GM20000 (cell line): Measurements from ENCODE around the gene NES.

Experiments used
- DNase-seq: peaks from one replicate; pipeline ENCODE4 v3.0.0; 2012; ENCODE audit warnings: low spot score
- TF ChIP-seq, protein P1 (sequence below): IDR thresholded peaks from 2 replicates; pipeline ENCODE4 v1.5.1; 2012; ENCODE audit warnings: mild to moderate bottlenecking, control low read depth; ENCODE audit errors: extremely low read depth, missing control alignments

The NES gene, protein sequence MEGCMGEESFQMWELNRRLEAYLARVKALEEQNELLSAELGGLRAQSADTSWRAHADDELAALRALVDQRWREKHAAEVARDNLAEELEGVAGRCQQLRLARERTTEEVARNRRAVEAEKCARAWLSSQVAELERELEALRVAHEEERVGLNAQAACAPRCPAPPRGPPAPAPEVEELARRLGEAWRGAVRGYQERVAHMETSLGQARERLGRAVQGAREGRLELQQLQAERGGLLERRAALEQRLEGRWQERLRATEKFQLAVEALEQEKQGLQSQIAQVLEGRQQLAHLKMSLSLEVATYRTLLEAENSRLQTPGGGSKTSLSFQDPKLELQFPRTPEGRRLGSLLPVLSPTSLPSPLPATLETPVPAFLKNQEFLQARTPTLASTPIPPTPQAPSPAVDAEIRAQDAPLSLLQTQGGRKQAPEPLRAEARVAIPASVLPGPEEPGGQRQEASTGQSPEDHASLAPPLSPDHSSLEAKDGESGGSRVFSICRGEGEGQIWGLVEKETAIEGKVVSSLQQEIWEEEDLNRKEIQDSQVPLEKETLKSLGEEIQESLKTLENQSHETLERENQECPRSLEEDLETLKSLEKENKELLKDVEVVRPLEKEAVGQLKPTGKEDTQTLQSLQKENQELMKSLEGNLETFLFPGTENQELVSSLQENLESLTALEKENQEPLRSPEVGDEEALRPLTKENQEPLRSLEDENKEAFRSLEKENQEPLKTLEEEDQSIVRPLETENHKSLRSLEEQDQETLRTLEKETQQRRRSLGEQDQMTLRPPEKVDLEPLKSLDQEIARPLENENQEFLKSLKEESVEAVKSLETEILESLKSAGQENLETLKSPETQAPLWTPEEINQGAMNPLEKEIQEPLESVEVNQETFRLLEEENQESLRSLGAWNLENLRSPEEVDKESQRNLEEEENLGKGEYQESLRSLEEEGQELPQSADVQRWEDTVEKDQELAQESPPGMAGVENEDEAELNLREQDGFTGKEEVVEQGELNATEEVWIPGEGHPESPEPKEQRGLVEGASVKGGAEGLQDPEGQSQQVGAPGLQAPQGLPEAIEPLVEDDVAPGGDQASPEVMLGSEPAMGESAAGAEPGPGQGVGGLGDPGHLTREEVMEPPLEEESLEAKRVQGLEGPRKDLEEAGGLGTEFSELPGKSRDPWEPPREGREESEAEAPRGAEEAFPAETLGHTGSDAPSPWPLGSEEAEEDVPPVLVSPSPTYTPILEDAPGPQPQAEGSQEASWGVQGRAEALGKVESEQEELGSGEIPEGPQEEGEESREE (N-terminal part only)

DNA sequence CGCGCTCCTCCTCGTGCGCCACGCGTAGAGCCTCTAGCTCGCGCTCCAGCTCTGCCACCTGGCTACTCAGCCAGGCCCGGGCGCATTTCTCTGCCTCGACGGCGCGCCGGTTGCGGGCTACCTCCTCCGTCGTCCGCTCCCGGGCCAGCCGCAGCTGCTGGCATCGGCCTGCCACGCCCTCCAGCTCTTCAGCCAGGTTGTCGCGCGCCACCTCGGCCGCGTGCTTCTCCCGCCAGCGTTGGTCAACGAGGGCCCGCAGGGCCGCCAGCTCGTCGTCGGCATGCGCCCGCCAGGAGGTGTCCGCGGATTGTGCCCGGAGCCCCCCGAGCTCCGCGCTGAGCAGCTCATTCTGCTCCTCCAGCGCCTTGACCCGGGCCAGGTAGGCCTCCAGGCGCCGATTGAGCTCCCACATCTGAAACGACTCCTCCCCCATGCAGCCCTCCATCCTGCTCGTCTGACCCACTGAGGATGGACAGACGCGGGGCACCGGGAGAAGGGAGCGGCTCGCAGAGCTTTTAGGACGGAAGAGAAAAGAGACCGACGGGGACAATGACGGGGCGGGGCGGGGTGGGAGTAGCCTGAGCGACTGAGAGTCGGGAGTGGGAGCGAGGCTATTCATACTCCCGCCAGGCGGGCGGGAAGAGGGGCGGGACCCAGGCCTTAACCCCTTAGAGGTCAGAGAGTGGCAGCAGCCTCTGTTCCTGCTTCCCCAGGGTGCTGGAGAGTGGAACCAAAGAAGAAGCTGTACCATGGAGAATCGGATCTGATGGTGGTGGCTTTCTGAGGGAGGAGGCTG lies at the start of gene NES:
TSS of gene NES (minus strand) at position 588 of the 796 bp plus-strand sequence. CDS start at position 445, 143 bp downstream.
- TF ChIP-seq, protein P1, sequence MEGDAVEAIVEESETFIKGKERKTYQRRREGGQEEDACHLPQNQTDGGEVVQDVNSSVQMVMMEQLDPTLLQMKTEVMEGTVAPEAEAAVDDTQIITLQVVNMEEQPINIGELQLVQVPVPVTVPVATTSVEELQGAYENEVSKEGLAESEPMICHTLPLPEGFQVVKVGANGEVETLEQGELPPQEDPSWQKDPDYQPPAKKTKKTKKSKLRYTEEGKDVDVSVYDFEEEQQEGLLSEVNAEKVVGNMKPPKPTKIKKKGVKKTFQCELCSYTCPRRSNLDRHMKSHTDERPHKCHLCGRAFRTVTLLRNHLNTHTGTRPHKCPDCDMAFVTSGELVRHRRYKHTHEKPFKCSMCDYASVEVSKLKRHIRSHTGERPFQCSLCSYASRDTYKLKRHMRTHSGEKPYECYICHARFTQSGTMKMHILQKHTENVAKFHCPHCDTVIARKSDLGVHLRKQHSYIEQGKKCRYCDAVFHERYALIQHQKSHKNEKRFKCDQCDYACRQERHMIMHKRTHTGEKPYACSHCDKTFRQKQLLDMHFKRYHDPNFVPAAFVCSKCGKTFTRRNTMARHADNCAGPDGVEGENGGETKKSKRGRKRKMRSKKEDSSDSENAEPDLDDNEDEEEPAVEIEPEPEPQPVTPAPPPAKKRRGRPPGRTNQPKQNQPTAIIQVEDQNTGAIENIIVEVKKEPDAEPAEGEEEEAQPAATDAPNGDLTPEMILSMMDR: no peak
- DNase-seq: no peak

DNA sequence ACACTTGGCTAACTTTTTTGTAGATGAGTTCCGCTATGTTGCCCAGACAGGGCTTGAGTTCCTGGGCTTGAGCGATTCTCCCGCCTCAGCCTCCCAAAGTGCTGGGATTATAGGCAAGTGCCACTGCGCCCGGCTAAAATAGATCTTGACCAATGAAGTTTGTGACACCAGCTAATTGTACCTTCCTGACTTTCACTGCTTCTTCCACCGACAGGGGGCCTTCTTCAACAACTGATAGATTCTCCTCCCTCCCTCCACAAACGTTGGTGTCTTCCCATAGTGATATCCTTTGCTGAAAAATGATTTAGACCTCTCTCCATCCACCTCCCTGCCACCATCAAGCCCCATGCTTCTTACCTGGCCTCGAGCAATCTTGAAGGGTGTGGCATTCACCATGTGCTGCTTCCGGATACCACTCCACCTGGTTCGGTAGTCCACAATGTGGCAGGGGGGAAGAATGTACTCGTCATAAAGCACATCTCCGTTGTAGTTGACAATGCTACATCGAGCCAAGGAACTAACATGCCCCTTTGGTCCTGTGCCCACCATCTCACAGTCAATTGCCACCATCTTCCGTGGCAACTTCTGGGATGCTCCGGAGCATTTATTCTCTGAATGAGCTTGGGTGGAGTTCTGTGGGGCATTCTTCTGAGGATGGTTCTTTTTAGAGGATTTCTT lies 49.5 kb upstream of the NES start:
- peak; percentile 78 for DNase-seq
- TF ChIP-seq, protein P1: peak; percentile 66

DNA sequence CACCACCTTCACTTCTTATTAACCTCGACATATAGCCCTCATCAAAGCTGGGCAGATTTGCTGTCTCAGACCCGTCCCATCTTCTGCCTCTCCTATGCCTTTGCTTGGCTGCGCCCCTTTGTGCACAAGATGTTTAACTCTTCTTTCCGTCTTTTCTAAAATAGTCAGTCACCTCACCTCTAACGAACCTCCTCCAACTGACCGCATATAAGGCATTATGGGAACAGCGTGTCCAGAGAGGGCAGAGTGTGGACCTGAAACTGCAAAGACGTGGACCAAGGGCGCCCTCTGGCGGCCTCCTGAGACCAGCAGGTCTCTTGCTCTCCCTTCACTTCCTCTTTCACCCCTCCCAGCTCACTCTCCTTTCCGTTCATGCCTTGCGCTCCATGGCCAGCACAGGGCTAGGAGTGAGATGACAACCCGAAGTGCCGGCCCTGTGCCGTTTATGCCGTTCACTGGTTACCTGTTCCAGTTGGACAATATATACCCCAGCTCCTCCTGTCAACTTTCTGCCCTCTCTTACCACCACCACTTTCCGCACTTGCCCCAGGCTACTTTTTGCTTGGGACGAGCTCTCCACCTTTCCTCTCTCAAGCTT lies 48.6 kb upstream of the NES start:
- TF ChIP-seq, protein P1: peak; percentile 86
- DNase-seq: peak; percentile 85

DNA sequence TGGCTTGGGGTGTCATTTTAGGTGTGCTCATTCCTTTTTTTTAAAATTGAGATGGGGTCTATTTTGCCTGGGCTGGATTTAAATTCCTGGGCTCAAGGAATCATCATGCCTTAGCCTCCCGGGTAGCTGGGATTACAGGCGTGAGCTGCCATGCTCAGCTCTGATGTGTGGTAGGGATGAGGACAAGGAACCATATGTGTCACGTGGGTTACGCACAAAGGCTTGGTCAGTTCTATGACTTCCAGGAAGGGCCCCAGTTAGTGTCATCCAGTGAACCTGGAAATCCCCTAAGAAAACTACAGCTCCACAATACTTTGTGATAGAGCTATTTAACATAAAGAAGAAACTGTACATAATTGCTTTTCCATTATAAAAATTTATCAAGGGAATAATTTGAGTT lies 44.3 kb upstream of the NES start:
- TF ChIP-seq, protein P1: no peak
- no peak for DNase-seq

DNA sequence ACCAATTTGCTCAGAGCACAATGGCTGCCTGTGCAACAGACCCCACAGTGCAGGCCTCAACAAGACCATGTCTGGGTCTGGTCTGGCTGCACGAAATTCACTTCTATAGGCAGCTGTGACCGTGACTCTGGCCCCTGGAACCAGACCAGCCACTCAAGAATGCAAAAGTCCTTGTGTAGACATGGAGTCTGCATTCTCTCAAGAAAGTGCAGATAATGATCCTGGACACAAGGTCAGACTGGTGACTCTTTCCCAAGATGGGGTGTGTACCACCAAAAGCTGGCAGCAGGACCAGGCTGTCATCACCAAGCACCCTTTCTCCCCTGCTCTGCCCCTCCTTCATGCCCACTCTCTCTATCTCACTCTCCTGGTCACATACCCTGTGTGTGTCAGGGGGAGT lies 43.9 kb upstream of the NES start:
- no peak for DNase-seq

More for the DNA sequence above, 43.9 kb upstream of the NES start:
- TF ChIP-seq, protein P1: no peak
